ENCODE results near the gene PRPF6.

Gene PRPF6

DNA sequence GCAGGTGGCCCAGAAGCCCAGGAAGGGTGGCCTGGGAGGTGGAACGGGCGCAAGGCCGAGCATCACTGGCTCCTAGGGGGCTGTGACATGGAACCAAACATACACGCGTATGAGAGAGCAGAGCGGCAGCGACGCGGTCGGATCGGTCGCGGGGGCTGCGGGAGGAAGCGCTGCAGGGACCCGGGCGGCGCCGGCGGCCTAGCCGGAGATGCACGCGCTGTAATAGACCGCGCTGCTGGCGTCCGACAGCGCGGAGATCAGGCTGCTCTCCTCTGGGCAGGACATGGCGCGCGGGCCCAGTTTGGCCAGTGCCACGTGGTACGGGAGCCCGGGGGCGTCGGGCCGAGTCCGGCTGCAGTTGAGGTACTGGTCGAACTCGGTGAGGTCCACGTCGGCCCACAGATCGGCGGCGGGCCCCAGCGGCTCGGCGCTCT lies 67.1 kb downstream of the PRPF6 start:
- in situ Hi-C loops (cut with MboI; ENCODE audit: low sequenced_read_pairs) = no loop called here

DNA sequence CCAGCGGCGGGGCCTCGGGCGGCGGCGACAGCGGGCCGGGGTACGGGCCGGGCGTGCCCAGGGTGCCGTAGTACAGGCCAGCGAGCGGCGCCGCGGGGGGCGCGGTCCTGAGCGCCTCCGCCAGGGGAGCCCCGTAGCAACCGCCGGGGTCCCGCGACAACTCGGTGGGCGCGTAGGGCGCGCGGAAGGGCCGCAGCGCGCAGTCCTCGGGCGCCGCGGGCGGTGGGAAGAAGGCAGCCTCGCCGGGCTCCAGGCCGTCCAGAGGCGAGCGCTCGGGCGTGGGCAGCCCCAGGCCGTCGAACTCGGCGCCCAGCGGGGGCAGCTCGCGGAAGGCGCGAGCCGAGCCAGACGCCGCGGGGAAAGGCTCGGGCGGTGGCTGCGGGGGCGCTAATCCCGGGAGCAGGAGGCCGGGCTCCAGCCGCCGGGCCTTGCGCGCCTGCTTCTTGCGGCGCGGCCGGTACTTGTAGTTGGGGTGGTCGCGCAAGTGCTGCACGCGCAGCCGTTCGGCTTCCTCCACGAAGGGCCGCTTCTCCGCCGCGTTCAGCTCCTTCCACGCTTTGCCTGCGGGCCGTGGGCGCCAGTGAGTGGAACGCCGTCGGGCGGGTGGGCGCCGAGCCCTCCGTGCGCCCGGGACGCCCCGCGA lies 67.6 kb downstream of the PRPF6 start:
- in situ Hi-C loops (cut with MboI; ENCODE audit: low sequenced_read_pairs) = no loop called here

DNA sequence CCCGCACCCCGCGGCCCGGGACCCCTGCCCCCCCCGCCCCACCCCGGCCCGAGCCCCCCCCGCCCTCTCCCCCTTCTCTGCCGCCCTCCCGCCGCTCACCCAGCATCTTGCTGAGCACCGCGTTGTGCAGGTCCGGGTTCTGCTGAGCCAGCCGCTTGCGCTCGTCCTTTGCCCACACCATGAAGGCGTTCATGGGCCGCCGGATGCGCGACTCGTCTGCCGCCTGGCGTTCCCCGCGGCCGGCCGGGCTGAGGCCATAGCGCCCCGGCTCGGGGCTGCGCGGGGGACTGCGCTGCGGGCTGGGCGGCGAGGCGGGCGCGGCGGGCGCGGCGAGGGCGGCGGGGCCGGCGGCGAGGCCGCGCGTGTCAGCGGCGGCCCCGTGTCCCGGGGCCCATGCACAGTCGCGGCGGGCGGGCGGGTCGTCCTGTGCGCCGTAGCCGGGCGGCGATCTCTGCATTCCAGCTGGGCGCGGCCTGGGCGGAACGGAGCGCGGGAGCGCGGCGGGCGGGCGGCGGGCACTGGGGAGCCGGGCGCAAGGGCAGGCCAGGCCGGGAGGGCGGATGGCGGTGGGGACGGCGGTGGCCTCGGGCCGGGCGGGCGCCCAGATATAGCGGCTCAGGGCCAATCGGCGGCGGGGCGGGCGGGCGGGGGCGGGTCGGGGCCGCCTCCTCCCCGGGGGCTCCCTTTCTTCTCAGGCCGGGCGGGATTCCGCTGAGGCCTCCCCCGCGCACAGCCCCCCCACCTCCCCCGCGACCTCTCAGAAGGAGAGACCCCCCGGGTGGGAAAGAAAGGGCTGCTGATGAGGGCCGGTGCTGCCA lies 68.3 kb downstream of the PRPF6 start, which contains the start of gene SOX18:
Gene SOX18, minus strand, starts transcription at position 580 of the 818 bp plus-strand sequence. Its CDS starts 123 bp downstream, at position 457.
- in situ Hi-C loops (cut with MboI; ENCODE audit: low sequenced_read_pairs) = no loop called here

DNA sequence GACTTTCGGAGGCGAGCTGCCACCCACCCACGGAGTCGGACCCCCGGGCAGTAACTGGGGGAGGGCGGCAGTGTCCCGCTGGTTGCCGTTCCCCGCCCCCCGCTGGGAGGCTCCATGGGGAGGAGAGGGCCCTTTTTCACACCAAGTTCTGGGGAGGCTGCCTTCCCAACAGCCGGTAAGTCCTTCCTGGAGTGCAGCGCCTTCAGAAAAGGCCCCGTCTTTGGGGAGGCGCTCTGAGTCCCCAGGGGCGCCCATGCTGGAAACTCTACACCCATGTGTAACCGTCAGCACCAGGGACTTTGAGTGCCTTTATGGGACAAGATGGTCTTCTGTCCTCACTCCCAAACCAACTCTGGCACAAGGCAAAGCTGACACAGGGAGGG lies 68.9 kb downstream of the PRPF6 start:
- in situ Hi-C loops (cut with MboI; ENCODE audit: low sequenced_read_pairs) = no loop called here

DNA sequence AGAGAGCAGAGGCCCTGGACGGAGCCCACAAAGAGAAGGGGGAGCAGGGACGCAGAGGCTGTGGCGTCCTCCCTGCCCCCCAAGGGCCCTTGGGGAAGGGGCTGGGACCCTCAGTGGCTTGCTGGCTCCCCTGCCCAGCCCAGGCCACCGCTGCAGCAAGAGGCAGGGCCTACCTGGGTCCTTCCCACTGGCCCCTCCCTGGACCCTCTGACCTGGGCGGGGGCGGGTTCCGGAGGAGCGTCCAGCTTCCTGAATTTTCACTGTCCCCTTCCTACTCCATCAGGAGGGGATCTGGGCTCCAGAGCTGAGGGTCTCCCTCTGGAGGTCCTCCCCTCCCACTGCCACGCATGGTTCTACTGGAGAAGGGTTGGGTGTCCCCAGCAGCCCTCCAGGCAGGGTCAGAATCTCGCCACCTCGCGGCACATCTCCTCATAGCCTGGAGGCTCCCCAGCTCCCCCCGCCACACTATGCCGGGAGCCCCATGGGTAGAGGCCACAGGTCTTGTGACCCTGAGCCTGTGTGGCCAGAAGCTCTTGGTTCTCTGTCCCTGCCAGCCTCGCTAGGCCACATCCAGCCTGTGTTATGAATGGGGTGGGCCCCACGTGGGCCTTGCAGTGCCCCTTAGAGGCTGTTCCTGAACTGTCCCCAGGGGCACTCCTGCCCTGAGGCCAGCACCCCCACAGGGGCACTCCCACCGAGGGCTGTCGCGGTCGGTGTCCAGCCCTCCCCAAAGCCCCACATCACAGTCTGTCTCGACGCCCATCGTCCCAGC lies 69.5 kb downstream of the PRPF6 start:
- in situ Hi-C loops (cut with MboI; ENCODE audit: low sequenced_read_pairs) = no loop called here

DNA sequence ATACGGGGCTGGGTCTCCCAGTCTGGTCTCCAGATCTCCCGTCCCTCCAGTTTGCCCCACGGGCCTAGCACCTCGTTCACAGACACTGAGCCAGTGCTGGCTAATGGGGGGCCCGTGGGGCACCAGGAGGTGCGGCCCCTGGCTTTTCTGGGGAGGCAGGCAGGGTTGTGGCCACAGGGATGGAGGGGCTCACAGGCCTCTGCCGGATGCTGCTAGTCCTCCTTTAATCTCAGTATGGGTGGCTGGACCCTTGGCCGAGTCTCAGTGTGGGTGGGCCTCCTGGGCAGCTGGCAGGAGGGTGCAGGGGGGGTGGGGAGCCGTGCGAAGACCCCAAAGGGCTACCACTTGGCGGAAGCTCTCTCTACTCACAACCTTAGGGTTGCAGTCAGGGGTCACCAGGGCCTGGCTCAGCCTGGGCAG lies 70.1 kb downstream of the PRPF6 start:
- in situ Hi-C loops (cut with MboI; ENCODE audit: low sequenced_read_pairs) = no loop called here

DNA sequence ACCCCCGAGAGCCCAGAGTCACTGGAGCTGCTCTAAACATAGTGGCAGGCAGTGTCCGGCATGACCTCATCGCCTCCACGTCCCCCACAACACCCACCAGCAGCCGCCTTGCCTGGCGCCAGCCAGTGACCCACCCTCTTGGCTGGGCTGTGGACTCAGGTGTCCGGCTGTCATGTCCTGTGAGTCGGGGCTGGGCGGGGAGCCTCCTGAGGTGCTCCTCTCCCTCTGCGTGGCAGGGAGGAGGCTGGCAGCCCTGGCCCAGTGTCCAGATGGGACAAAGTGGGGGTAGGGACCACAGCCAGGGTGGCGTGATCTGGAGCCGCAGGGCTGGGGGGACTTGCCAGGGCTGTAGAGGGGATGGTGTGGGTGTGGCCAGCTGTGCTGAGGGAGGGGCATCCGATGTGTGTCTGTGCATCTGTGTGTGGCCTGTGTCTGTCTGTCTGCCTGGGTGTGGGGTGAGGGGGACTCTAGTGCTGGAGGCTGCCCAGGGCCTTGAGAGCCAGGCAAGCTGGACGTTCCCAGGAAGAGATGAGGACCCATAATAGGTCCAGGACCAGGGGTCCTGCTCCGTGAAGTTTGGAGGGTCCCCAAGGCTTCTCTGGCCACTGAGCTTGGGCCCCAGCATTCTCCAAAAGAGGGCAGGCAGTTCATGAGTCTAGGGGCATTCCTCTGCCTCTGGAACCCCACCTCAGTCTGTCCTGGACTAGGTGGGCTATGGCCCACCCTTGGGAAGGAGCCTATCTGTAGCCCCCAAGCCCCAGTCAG lies 70.8 kb downstream of the PRPF6 start:
- in situ Hi-C loops (cut with MboI; ENCODE audit: low sequenced_read_pairs) = no loop called here

DNA sequence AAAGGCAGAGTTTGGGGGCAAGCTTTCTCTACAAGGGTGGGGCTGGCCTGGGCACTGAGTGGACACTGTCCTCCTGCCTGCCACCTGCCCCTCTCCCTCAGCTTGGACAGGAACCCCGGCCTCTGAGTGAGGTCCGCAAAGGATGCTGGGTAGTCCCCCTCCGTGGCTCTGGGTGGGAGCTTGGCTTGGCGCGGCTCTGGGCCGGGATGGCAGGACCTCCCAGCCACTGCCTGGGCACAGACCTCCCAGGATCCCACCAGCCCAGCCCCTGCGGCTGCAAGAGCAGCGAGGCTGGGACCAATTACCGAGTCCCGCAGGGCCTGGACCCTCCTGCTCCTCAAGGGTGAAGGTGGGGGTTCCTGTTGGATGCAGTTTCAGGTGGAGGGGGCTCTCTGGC lies 71.4 kb downstream of the PRPF6 start:
- in situ Hi-C loops (cut with MboI; ENCODE audit: low sequenced_read_pairs) = no loop called here

DNA sequence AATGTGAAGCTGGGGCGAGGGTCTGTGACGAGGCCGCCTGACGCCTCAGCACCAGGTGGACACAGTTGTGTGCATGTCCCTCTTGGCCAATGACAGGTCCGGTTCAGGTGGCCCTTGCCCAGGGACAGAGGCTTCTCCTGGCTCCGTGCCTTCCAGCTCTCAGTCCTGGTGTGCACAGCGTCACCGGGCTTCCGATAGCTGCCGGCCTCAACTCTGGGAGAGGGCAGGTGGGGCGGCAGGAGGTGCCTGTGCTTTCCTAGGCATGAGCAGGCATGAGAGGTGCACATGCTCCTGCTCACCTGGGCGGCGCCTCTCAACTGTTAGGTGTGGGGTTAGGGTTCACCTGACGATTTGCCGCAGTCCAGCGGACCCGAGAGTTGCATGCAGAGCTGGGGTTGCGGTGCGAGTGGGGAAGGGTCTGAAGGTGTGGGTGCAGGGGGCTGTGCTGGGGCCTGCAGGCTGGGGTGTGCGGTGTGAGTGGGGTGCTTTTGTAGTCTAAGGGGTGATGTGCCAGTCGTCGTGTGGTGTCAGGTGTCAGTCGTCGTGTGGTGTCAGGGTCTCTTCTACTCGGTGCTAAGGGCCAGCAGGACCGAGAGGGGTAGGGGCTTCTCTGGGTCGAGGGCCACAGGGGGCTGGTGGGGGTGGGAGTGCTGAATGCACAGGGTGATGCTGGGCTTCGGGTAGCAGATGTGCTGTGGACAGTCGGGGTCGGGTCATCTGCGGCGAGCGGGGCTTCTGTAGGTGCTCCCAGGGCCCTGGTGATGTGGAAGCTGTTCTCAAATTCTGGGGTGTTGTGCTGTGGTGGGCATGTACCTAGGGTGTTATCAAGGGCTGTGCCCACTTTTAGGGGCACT lies 72.3 kb downstream of the PRPF6 start:
- in situ Hi-C loops (cut with MboI; ENCODE audit: low sequenced_read_pairs) = no loop called here

DNA sequence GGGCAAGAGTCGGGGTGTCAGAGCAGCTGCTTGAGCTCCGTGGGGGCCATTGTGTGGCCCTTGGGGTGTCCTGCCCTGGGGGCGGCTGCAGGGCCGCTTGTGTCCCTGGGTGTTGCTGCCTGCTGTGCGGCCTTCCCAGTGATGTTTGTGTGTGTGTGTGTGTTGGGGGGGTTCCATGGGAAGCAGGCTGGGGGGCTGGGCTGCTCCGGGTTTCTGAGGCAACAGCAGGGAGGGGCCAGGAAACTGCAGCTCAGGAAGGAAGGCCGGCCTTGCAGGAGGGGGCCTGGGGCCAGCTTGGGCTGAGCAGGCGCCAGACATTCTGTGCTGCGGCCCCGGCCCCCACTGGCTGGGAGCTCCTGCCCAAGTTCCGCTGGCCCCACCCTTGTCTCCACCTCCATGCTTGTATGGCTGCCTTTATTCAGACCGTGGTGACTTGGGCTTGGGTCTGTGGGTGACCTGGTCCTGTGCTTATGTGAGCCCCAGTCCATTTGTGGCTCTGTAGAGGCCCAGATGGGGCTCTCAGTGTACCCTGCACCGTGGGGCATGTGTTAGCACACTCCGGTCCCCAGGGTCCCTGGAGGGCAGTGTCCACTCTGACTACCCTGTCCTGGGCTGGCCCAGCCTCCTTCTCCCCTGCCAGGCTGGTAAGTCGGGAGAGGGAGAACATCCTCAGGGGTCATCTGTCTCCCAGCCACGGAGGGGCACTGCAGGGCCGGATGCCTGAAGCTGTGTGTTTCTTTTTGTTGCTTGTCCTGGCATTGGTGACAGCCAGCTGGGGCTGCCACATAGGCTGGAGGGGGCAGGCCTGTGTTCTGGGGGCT lies 73.1 kb downstream of the PRPF6 start:
- in situ Hi-C loops (cut with MboI; ENCODE audit: low sequenced_read_pairs) = no loop called here

DNA sequence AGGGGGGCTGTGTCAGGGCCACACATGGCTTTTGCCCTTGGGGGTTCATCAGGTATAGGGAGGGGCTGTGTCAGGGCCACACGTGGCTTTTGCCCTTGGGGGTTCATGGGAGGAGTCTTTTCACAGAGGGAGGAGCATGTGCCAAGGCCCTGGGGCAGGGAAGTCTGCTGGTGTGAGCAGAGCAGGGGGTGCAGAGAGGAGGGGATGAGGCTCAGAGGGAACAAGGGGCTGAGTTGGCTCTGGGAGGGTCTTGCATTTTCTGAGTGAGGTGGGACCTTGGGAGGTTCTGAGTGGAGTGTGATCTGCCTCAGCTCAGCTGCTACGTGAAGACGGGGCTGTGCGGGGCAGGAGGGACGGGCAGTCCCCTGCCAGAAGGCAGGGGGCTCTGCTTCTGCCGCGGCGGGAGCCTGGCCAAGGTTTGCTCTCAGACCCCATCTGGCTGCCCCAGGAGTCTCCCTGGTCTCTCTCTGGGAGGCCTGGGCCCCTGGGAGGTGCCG lies 74.5 kb downstream of the PRPF6 start:
- in situ Hi-C loops (cut with MboI; ENCODE audit: low sequenced_read_pairs) = no loop called here

DNA sequence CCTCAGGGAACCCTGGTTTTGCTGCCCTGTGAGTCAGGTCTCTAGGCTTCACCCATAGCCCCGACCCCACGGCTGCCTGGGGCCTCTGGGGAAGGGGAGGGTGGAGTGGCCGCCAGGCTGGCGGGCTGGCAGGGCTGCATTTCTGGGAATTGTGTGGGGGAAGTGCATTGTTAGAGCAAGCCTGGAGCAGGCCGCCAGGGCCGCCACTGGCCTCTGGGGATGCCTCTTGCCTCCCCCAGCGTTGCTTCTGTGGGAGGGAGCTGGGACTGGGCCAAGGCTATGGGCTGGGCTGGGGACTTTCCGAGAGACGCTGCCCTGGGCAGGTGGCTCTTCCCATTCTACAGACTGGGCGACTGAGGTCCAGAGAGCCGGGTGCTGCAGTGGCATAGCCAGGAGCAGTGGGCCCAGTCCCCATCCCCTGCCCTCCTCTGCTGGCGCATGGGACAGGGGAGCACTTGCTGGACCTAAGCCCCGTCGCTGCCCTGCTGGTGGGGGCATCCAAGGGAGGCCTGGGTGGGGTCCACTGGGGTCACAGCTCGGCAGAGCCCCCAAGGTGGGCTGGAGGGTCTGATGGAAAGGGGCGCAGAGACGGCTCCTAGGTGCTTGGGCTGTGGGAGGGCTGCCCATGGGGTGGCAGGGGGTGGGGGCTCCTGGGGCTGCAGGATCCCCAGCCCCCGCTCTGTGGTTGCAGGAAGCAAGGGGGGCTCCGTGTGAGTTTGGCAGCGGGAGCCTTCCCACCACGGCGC lies 75.1 kb downstream of the PRPF6 start:
- in situ Hi-C loops (cut with MboI; ENCODE audit: low sequenced_read_pairs) = no loop called here

DNA sequence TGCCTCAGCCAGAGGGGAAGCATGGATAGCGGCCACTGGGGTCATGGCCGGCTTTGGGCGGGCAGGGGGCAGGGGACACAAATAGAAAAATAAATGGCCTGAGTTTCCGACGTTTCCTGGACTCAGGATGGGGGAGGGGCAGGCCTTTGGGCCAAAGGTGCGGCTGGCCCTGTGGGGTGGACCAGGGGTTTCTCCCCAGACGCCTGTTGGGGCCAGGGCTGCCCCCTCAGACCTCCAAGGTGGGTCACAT lies 75.6 kb downstream of the PRPF6 start:
- in situ Hi-C loops (cut with MboI; ENCODE audit: low sequenced_read_pairs) = no loop called here

DNA sequence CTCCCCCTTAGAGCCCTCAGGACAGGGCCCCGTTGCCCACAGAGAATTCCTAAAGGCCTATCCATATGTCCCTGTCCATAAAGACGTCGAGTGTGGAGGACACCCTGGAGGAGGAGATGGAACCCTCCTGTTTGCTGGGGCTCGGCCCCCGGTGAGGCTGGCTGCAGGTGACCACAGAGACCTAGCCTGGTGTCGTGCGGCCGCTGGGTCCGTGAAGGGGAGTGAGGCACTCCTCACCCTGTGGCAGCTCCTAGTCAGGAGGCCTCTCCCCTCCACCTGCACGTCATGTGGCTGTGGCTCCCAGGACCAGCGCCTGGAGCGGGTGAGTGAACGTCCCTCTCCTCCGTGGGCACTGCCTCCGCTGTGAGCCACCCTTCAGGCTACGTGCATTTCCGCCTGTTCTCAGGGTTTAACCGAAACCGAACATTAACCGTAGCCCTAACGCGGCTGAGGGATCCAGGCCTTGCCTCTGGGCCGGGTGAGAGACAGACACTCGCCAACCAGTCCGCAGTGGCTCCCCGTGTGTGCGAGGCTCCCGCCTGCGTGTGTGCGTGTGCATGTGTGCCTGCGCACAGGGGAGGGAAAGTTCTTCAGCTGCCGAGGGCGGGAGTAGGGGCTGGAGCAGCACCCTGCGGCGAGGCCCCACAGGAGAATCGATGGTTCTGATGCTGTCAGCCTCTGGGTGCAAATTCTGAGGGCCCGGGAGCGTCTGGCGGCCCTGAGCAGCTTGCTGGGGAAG lies 76.1 kb downstream of the PRPF6 start:
- in situ Hi-C loops (cut with MboI; ENCODE audit: low sequenced_read_pairs) = no loop called here

DNA sequence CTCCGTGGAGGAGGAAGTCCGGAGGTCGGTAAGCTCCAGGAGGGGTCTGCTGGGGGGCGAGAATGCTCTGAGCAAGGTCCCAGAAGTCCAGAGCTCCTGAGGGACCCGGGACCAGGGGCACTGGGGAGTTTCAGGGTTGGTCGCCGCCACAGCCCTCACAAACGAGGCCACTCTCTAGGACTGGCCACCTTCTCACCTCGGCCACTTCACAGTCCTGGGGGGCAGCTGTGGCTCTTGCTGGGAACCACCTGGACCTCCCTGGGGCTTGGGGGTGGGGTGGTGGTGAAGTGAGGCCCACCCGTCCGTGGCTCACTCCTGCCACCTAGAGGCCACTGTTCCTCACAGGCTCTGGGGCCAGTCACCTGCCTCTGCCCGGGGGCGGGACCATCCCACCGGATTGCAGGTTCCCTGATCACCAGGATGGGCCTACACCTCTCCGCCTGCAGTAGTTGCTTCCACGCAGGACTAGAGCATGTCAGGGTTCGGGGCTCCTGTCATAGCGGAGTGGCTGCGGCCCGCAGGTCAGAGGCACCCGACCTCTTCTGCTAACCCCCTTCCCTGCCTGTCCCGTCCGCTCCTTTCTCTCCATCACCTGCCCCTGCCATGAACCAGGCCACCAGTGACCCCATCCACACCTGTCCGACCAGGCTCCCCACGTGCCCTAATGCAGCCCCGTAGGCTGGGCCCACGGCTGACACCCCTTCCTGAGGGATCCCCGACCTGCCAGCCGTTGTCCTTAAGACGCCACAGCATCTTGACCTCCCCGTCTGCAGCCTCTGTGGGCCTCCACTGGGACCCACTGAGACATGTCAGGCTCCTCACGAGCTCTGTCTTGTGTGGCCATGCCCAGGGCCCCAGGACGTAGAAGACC lies 76.9 kb downstream of the PRPF6 start:
- in situ Hi-C loops (cut with MboI; ENCODE audit: low sequenced_read_pairs) = no loop called here

DNA sequence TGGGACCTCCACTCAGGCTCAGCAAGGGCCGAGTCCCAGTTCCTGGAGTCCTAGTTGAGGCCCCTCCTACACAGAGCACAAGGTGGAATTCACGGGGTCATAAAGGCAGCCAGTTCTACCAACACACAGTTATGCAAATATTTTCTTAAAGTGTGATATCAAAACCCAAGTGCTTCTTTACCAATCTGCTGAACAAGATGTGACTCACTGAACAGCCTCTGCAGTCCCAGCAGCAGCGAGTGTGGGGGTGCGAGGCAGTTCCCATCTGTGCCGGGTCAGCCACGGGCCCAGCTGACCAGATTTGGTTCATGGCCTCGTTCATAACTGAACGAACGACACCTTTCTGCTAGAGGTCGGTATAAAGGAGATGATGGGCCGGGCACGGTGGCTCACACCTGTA lies 77.6 kb downstream of the PRPF6 start:
- in situ Hi-C loops (cut with MboI; ENCODE audit: low sequenced_read_pairs) = no loop called here

DNA sequence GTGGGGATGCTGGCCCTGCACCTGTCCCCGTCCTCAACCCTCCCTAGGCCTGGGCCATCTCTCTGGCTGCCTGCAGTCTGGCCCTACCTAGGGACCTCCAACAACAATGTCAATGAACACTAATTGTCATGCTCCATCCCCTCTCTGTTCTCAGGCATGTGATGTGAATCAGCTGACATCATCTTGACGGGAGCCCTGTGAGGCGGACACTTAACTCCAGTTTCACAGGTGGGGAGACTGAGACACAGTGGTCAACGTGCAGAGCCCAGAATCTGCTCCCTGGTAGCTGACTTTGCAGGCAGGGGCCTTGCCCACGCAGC lies 81.3 kb downstream of the PRPF6 start:
- in situ Hi-C loops (cut with MboI; ENCODE audit: low sequenced_read_pairs) = no loop called here
